Stimulated activated CD8-positive, alpha-beta memory T cell treated with anti-CD3 and anti-CD28 coated beads, Interleukin-12 subunit alpha, Interleukin-12 subunit beta, amount 100 ng/mL, for 1 hour (primary cell): ENCODE results near the gene SSTR5.
"Not testable (repeated sequence)": the region's sequence is repeated elsewhere in the genome, so short reads cannot be mapped to it uniquely, and the experiment has no call there.

Experiments used
- DNase-seq: peaks from one replicate; pipeline ENCODE4 v3.0.0-alpha.2; 2020; ENCODE audit warnings: low read depth

SSTR5 gene

GRCh38 chr16:1090620-1091587, 18.4 kb downstream of the SSTR5 start:
- DNase-seq, result no peak

DNA sequence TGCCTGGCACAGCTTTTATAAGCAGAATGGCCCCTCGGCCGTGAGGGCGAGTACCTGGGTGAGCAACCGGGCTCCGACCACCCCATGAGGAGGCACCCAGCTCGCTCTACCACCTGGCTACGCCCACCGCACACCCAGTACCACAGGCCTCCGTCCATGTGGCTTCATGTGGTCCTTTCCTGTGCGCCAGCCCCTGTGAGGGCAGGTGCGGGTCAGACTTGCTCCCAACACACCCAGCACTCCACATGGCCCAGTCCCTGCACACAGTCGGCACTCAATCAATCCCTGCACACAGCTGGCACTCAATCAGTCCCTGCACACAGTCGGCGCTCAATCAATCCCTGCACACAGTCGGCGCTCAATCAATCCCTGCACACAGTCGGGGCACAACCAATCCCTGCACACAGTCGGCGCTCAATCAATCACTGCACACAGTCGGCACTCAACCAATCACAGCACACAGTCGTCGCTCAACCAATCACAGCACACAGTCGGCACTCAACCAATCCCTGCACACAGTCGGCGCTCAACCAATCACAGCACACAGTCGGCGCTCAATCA, 19.5 kb downstream of the SSTR5 start:
- no peak for DNase-seq

GRCh38 chr16:1092685-1093283, 20.2 kb downstream of the SSTR5 start:
- DNase-seq, result not testable (repeated sequence)

DNA sequence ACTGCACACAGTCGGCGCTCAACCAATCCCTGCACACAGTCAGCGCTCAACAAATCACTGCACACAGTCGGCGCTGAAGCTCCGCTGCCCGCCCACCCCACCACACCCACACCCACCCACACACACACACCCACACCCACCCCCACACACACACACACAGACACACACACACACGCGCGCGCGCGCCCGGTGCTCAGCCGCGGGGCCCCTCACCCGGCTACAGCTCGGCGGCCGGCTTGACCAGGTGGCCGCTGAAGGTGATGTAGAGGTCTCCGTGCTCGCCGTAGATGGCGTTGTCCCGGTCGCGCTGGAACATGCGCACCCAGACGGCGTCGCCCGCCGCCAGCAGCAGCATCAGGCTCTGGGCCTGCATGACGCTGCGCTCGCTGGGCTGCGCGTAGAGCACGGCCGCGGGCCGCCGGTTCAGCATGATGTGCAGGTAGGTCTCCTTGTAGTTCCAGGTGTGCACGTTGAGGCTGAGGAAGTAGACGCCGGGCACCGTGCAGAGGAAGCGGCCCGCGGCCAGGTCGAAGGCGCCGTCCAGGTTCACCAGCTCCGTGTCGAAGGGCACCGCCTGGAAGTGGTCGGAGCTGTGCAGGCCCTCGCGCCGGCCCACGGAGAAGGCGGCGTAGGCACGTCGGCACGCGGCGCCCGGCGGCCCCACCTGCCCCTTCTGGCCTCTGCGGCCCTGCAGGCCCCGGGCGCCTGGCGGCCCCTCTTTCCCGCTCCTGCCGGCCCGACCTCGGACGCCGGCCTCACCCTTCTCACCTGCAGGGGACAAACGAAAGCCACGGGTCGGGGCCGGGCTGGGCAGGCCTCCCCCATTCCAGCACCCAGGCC, 21.0 kb downstream of the SSTR5 start:
- DNase-seq, result no peak

- no peak for DNase-seq
Measured at GRCh38 chr16:1094124-1094479, 21.6 kb downstream of the SSTR5 start.

DNA sequence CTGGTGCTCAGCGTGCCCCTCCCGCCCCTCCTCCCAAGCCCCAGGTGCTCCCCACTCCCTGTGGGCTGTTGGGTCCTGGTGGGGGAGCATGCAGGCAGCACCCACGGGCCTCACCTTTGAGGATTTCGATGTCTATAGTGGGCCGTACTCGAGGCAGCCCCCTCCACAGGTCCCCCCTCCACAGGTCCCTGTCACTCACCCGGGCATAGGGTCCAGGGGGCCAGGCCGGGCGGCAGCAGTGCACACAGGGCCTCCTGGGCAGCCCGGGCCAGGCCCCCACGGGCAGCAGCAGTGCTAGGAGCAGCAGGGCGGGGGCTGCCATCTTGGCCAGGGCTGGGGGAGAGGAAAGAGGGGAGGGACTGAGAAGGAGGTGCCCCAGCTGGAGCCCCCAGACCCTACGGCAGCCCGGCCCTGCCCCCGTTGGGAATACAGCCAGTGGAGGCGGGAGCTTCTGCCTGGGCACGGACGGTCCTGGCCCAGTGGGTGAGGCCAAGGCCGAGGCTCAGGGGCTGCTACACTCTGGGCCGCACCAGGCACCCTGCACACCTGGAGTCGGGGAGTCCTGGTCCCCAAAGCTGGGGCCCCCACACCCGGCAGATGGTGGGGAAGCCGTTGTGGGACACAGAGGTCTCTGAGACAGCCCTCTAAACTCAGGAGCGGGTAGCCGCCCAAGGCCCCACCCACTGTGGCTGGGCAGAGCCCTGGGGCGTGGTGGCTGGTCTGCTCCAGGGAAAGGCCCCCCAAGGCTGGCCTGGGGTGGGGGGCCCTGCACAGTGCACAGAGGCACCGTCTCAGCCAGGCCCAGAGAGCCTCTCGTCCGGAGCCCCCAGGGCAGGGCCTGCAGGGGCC, 22.3 kb downstream of the SSTR5 start:
- DNase-seq, result no peak

DNA sequence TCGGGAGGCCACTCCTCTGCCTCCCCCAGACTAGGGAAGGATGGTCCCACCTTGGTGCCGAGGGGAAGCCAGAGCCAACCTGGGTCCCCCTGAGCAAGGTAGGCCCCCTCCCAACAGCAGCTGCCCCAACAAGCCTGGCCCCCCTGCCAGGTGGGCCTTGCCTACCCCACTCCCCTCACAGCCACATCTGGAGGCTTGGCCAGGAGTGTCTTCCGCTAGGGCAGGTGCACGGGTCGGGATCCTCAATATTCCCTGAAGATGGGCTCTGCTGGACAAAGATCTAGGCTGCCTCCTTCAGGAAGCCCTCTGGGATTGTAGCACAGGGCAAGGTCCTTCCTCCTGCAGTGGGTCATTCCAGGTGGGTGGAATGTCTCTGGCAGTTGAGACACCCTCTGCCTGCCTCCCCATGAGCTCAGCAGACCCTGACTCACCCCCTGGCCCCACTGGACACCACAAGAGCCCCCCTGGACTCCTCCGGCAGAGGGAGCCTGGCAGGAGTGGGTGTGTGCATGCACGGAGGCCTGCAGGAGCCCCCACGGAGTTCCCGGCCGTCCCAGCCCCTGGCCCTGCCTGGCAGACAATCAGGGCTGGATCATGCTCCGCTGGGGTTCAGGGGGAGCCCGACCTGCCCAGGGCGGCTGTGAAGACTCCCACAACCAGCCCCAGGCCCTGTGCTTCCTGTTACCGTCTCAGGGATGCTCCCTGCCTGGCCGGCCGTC, 23.1 kb downstream of the SSTR5 start:
- DNase-seq, result no peak

- DNase-seq, result no peak
Measured at GRCh38 chr16:1096169-1097082, 23.9 kb downstream of the SSTR5 start, which contains the start of gene C1QTNF8. Gene C1QTNF8 (minus strand): TSS chr16:1096244. CDS start chr16:1094922, 1,322 bp downstream.

GRCh38 chr16:1097156-1097555, 24.6 kb downstream of the SSTR5 start:
- DNase-seq, result no peak

- DNase-seq, result no peak
Measured at GRCh38 chr16:1097800-1098199, 25.3 kb downstream of the SSTR5 start.

GRCh38 chr16:1098266-1098991, 25.9 kb downstream of the SSTR5 start:
- no peak for DNase-seq

- no peak for DNase-seq
Measured at GRCh38 chr16:1099189-1100083, 26.9 kb downstream of the SSTR5 start.

DNA sequence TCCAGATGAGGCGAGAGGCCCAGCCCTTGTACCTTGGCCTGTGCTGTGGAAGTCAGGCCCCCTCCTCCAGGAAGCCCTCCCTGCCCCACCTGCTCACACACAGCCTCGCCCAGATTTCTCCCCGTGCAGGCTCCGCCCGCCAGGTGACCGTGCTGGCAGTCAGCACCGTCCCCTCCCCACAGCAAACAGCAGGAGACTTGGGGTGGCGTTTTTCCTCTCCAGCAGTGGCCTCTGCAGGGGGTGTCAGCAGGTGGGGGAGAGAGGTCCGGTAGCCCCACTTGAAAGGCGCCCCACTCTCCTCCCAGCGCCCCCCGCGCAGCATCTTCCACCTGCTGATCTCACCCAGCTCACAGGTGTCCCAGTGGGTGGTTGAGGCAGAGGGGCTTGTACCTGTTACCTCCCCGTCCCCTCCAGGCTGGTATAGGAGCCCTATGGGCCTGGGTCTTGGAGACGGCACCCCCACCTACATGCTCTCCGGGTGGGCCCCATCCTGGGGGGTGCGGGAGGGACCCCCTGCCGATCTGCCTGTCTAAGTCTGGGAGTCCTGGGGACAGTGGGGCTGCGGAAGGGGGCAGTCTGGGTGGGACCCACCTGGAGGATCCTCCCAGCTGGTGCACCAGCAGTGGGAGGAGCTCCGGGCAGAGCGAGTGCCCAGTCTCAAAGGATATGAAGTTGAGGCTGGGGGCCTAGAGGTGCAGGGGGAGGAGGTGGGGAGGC, 27.7 kb downstream of the SSTR5 start:
- DNase-seq, result no peak

DNA sequence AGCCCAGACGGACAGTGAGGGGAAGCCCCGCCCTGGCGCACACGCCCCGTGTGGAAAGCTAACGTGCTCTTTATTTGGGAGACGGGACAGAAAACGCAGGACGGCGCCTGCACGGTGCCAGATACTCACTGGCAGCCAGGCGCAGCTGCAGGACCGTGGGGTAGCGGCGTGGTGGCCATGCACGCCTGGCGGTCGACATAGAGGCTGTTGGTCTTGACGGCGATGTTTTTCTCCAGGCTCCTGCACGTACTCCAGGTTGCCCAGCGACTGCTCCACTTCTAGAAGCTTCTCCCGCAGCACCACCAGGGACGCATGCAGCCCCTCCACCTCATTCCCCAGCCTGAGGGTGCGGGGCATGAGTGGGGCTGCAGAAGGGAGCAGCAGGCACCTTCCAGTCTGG, 28.6 kb downstream of the SSTR5 start:
- no peak for DNase-seq

DNA sequence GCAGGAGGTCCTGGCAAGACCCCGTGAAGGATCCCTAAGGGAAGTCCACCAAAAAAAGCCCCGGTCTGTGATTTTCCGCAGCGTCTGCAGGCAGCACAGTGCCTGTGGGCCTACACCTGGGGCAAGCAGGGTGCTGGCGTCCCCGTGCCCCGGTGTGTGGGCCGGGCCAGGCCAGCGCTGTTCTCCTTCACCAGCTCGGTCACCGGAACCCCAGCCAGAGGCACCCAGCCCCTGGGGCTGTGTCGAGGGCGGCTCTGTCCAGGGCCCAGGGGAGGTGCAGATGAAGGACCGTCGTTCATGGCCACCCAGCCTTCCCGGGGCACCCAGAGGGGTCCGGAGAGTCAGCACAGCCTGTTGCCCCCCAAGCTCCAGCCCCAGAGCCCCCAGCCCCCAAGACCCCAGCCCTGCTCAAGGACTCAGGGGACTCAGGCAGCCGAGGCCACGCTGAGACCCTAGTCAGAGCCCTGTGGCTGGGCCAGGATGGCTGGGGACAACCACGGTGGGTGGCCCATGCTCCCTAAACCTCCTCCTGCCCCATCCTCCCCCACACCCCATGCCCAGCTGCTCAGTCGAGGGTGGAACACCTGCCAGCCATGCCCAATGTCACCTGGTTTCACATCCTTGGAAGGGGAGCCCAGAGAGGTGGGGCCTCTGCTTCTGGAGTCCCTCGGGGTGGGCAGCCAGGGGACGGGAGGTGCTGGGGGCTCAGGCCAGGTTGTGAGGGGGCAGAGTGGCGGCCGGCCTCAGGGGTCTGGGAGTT, 29.2 kb downstream of the SSTR5 start:
- DNase-seq, result no peak

GRCh38 chr16:1102333-1102700, 29.8 kb downstream of the SSTR5 start:
- no peak for DNase-seq
